Esophagus (tissue), 2 donors: ENCODE results near the gene UBR3. TPM values are rescaled to one million over a fixed set of nuclear protein-coding genes. Genes with fewer than 3 reads are reported as not detected.
"Not testable (repeated sequence)": the region's sequence is repeated elsewhere in the genome, so short reads cannot be mapped to it uniquely, and the experiment has no call there.

Experiments
- H3K27ac ChIP-seq, 2 donors: one replicate each; pipeline ENCODE4 v1.5.1; 2013; ENCODE audit warnings: low read depth in 2 of 2, mild to moderate bottlenecking in 2 of 2, inconsistent platforms in 1 of 2, low read length in 1 of 2, moderate library complexity in 1 of 2
- H3K27me3 ChIP-seq, 2 donors: one replicate each; pipeline ENCODE4 v1.6.1; 2013; ENCODE audit warnings: low read length in 2 of 2, control low read depth in 1 of 2, mild to moderate bottlenecking in 1 of 2; ENCODE audit not compliant: insufficient read depth in 2 of 2, control insufficient read depth in 1 of 2
- H3K36me3 ChIP-seq, 2 donors: one replicate each; pipeline ENCODE4 v1.6.1; 2013; ENCODE audit warnings: low read length in 1 of 2; ENCODE audit not compliant: control insufficient read depth in 2 of 2, insufficient read depth in 2 of 2
- H3K4me1 ChIP-seq, 2 donors: one replicate each; pipeline ENCODE4 v1.6.1; 2013; ENCODE audit warnings: low read length in 1 of 2; ENCODE audit not compliant: control insufficient read depth in 2 of 2, insufficient read depth in 2 of 2
- H3K4me3 ChIP-seq, 2 donors: one replicate each; pipeline ENCODE4 v1.5.1; 2013; ENCODE audit warnings: low read length in 2 of 2, mild to moderate bottlenecking in 2 of 2, low read depth in 1 of 2, moderate library complexity in 1 of 2
- H3K9me3 ChIP-seq, 2 donors: one replicate each; pipeline ENCODE4 v1.6.1; 2013; ENCODE audit warnings: mild to moderate bottlenecking in 2 of 2, low read depth in 1 of 2, low read length in 1 of 2, moderate library complexity in 1 of 2; ENCODE audit not compliant: control insufficient read depth in 2 of 2, insufficient read depth in 1 of 2
- WGBS, 2 donors: extraction: QIAGEN DNeasy Blood & Tissue Kit; methylation state at CpG; one replicate each; pipeline ENCODE4 v1.1.7; 2013; 5-methylcytosine and 5-hydroxymethylcytosine counted together
- polyA plus RNA-seq, 2 donors: library from polyadenylated mRNA; stranded (reverse); fragments of 200-250 nt; gene quantifications; one replicate each; pipeline ENCODE4 v1.2.3, GENCODE V29; 2013
- donor health status: healthy with polysubstance abuse.
- donor health status: Bipolar disorder and iron deficiency.

The UBR3 gene
- polyA plus RNA-seq, 2 donors: 9.8 TPM

DNA sequence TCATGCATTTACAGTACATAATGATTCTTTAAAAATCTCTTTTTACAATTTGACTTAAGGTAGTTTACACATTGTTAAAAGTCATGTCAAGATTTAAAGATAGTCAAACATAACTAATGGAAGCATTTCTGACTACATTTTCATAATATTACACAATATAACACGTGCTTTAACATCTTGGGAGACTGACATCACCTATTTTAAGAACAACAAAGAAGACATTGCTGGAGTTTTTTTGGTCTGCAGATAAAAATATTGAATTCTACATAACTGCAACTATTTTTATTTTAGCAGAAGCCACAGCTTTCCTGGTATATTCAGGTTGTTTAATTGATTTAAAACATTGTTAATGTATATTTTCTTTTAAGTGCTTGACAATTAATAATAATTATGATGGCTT is 65.7 kb downstream of the UBR3 start:
- 71 to 80% methylated on average over 1 of the region's 1 CpG for WGBS, 2 donors

DNA sequence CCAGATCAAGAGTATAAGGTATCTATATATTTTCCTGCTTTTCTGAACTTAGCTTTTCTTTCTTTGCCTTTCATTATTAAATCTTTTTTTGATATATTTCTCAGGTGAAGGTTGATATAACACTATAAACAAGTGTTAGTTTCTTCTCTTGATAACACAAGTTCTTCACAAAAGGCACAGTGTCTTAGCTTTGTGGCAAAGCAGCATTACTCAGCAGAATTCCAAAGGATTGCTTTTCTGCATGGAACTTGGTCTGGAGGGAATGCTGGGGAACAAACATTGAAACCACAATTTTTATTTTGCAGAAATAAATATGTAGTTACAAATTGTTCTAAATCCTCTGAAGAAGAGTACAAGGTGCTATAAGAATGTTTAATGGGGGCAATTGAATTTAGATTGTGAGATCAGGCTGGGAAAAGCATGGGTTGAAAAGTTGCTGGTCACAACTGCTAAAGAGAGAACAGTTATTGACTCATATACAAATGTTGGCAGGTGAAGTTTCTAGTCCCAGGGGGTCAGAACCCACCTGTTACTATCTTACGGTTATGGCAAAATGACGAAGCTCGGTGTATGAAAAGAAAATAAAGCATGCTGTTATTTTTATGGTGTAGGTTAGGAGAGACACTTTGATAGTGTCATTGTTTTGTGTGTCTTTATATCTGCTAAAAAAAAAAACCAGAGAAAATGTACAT is 68.2 kb downstream of the UBR3 start:
- Histone ChIP-seq H3K4me3 (no peak overlapping the region), H3K36me3 (peaks cover 0 to 3% of the 10 kb centered on the region in 2 donors), H3K27me3 (no peaks in the 10 kb centered on the region), H3K9me3 (no peaks in the 10 kb centered on the region), H3K4me1 (no peaks in the 10 kb centered on the region), H3K27ac (no peak overlapping the region)
- 97 to 98% methylated on average over 3 of the region's 3 CpGs for WGBS, 2 donors

More for the DNA sequence above, 65.7 kb downstream of the UBR3 start:
- Histone ChIP-seq H3K4me1 (no peaks in the 10 kb centered on the region), H3K4me3 (no peak overlapping the region), H3K27me3 (no peaks in the 10 kb centered on the region), H3K9me3 (no peaks in the 10 kb centered on the region), H3K27ac (no peak overlapping the region), H3K36me3 (peaks cover 0 to 3% of the 10 kb centered on the region in 2 donors)

DNA sequence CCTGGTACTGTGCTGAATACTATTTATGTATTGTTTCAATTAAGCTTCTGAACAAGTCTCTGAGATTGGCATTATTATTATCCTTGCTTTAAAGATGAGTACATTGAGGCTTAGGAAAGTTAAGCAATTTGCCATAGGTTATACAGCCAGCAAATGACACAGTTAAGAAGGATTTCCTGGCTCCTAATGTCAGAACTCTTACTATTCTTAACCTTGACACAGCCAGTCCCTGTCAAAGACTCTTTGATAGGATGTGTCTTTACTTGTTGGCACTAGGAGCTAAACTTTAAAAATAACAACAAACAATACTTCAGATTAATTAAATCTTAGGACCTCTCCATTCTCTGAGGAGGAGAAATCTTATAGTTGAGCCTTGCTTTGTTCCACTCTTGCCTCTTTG is 70.6 kb downstream of the UBR3 start:
- Histone ChIP-seq H3K9me3 (no peaks in the 10 kb centered on the region), H3K36me3 (peaks cover 0 to 3% of the 10 kb centered on the region in 2 donors), H3K4me3 (no peak overlapping the region), H3K4me1 (no peaks in the 10 kb centered on the region), H3K27me3 (no peaks in the 10 kb centered on the region), H3K27ac (no peak overlapping the region)

DNA sequence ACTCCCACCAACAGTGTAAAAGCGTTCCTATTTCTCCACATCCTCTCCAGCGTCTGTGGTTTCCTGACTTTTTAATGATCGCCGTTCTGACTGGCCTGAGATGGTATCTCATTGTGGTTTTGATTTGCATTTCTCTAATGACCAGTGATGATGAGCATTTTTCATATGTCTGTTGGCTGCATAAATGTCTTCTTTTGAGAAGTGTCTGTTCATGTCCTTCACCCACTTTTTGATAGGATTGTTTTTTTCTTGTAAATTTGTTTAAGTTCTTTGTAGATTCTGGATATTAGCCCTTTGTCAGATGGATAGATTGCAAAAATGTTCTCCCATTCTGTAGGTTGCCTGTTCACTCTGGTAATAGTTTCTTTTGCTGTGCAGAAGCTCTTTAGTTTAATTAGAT is 72.8 kb downstream of the UBR3 start:
- H3K36me3 ChIP-seq: not testable (repeated sequence)
- WGBS, 2 donors: 90 to 91% methylated on average over 4 of the region's 4 CpGs

DNA sequence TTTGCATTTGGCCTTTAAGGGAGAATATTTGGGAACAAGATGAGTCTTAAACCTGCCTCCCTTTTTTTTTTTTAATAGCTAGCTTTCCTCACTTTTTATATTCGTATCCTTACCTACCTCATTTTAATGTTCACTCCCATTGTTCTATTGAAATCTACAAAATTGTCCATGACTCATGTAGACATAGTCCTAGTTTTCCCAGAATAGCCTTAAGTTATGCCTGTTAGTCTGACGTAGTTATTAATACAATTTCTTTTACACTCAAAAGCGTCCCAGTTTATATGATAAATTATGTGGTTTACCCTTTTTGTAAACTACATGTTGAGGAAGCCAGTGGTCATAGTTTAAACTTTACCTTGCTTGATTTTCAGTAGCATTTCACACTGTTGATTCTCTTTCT is 73.4 kb downstream of the UBR3 start:
- Histone ChIP-seq H3K27ac (no peak overlapping the region), H3K36me3 (peaks cover 0 to 2% of the 10 kb centered on the region in 2 donors), H3K4me3 (no peak overlapping the region), H3K9me3 (no peaks in the 10 kb centered on the region), H3K27me3 (no peaks in the 10 kb centered on the region), H3K4me1 (no peaks in the 10 kb centered on the region)
- 77 to 86% methylated on average over 3 of the region's 3 CpGs for WGBS, 2 donors

More for the DNA sequence above, 72.8 kb downstream of the UBR3 start:
- H3K9me3 ChIP-seq, H3K27me3 ChIP-seq, H3K4me3 ChIP-seq, H3K4me1 ChIP-seq, H3K27ac ChIP-seq: not testable (repeated sequence)

DNA sequence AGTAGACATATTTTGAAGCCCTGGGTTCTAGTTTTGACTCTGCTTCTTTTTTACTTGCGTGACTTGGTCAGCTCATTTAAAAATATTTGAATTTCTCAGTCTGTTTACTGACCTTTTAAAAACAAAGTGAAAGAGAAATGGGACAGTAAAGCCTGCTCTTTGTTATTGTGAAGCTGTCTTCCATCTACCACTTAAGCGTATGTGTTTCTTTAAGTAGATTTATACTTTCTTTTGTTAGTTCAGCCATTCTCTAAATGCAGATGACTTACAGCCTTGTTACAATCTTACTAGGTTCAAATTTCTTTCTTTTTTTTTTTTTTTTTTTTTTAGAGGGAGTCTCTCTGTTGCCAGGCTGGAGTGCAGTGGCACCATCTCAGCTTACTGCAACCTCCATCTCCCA is 79.5 kb downstream of the UBR3 start:
- Histone ChIP-seq H3K36me3 (no peaks in the 10 kb centered on the region), H3K4me1 (no peaks in the 10 kb centered on the region), H3K4me3 (no peak overlapping the region), H3K27me3 (no peaks in the 10 kb centered on the region), H3K27ac (no peak overlapping the region), H3K9me3 (no peaks in the 10 kb centered on the region)
- 94 to 96% methylated on average over 2 of the region's 2 CpGs for WGBS, 2 donors

DNA sequence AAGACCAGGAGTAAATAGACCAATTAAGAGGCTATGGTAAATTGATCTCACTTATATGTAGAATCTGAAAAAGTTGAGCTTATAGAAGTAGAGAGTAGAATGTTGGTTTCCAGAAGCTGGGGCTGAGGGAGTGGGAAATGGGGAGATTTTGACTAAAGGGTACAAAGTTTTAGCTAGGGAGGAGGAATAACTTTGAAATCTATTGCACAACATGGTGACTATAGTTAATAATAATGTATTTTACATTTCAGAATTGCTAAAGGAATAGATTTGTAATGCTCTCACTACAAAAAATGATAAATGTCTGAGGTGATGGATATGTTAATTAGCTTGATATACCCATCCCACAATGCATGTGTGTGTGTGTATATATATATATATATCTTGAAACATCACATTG is 82.1 kb downstream of the UBR3 start:
- Histone ChIP-seq H3K4me3 (no peak overlapping the region), H3K4me1 (no peaks in the 10 kb centered on the region), H3K27ac (no peak overlapping the region), H3K27me3 (no peaks in the 10 kb centered on the region), H3K36me3 (no peaks in the 10 kb centered on the region), H3K9me3 (no peaks in the 10 kb centered on the region)

DNA sequence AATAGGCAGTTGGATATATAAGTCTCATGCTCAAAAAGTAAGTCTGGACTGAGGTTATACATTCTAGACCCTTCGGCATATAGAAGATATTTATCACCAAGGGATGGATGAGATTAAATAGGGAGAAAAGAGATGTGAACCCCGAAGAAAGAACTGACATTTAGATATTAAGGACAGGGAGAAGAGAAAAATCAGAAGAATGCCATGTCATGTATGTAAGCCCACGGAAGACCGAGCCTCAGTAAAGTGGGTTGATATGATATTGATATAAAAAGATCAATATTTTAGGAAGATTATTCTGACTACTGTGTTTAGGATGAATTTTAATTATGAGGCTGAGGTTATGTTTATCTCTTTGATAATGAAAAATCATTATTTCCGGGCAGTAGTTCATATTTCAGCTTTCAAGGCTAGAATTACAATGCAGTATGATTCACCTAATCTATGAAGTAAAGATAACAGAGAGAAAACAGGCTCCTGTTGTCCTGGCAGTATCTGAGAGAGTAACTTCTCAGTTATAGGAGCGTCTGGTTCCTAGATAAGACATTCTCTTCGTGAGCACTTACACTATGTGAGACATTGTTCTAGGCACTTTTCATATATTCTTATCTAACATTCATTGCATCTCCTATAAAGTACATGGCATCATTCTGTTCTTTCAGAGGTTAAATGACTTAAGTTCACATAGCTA is 83.0 kb downstream of the UBR3 start:
- Histone ChIP-seq H3K36me3 (no peaks in the 10 kb centered on the region), H3K9me3 (no peaks in the 10 kb centered on the region), H3K27ac (no peak overlapping the region), H3K4me1 (no peaks in the 10 kb centered on the region), H3K4me3 (no peak overlapping the region), H3K27me3 (no peaks in the 10 kb centered on the region)
- WGBS, 2 donors: 68 to 79% methylated on average over 7 of the region's 7 CpGs

DNA sequence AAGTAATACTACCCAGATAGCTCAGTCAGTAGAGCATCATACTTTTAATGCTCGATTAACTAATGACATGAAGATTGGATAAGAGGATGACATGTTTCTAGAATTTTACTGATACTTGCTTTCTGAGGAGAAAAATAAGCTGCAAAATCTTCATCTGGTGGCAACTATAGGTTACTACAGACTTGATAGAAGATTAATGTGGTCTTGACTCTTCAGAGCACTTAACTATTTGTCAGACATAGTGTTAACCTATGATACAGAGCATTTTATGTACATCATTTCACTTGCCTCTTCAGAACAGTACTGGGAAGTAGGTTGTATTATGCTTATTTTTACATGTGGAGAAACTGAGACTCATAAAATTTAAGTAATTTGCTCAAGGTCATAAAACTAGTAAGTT is 83.9 kb downstream of the UBR3 start:
- Histone ChIP-seq H3K4me3 (no peak overlapping the region), H3K4me1 (no peaks in the 10 kb centered on the region), H3K27ac (no peak overlapping the region), H3K27me3 (no peaks in the 10 kb centered on the region), H3K9me3 (no peaks in the 10 kb centered on the region), H3K36me3 (no peaks in the 10 kb centered on the region)
- WGBS, 2 donors: 95 to 96% methylated on average over 1 of the region's 1 CpG

DNA sequence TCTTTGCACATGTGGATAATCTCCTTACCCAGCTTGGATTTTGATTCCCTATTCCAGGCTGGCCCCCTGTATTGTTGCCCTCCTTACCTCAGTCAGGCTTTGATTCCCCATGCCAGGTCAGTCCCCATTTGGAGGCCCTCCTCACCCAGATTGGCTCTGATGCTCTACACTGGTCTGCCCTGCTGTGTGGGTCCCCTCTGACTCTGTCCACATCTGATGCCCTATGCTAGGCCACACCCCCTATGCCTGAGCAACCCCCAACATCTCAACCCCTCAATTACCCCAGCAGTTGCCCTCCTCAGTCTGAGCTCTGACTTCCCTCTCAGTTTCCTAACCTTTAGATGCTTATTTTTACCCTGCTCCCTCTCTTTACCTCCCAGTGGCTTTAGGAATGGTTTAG is 89.4 kb downstream of the UBR3 start:
- H3K36me3 ChIP-seq: peaks cover 3 to 7% of the 10 kb centered on the region in 2 donors
- no peaks in the 10 kb centered on the region for H3K4me1 ChIP-seq
- H3K9me3 ChIP-seq: no peaks in the 10 kb centered on the region
- no peak overlapping the region for H3K27ac ChIP-seq
- no peak overlapping the region for H3K4me3 ChIP-seq
- H3K27me3 ChIP-seq: no peaks in the 10 kb centered on the region
